AG09309 (cell line): ENCODE data around the gene BHLHE23.

Experiments
- DNase-seq: peaks from one replicate; pipeline ENCODE4 v3.0.0-alpha.2; 2010; ENCODE audit warnings: low read depth
- H3K4me3 ChIP-seq: 2 replicates; pipeline ENCODE4 v1.5.1; 2011; ENCODE audit warnings: mild to moderate bottlenecking, low read depth, low read length, moderate library complexity; ENCODE audit not compliant: control insufficient read depth
- CTCF ChIP-seq: IDR thresholded peaks from 2 replicates; pipeline ENCODE4 v1.5.1; 2011; ENCODE audit warnings: mild to moderate bottlenecking, low read depth, low read length, inconsistent platforms; ENCODE audit not compliant: insufficient read depth, control insufficient read depth; ENCODE audit errors: missing control alignments

Gene BHLHE23

GRCh38 chr20:62994869-62995281, 11.9 kb downstream of the BHLHE23 start:
- H3K4me3 ChIP-seq: no peak overlapping the region
- no peak for TF ChIP-seq CTCF

GRCh38 chr20:62993856-62994494, 12.8 kb downstream of the BHLHE23 start:
- no peak overlapping the region for H3K4me3 ChIP-seq
- no peak for DNase-seq
- no peak for TF ChIP-seq CTCF

More at GRCh38 chr20:62994869-62995281, 11.9 kb downstream of the BHLHE23 start:
- no peak for DNase-seq

- TF ChIP-seq CTCF: no peak
- DNase-seq: no peak
- no peak overlapping the region for H3K4me3 ChIP-seq
Observed at GRCh38 chr20:62991863-62992262, 14.9 kb downstream of the BHLHE23 start.

GRCh38 chr20:62991196-62991807, 15.5 kb downstream of the BHLHE23 start:
- DNase-seq: no peak
- H3K4me3 ChIP-seq: no peak overlapping the region
- no peak for TF ChIP-seq CTCF

- no peak overlapping the region for H3K4me3 ChIP-seq
- TF ChIP-seq CTCF: no peak
- DNase-seq: no peak
Observed at GRCh38 chr20:62990306-62990825, 16.4 kb downstream of the BHLHE23 start.

- TF ChIP-seq CTCF: no peak
- peak overlapping the region; percentile 2 for H3K4me3 ChIP-seq
- no peak for DNase-seq
Observed at GRCh38 chr20:62989201-62989601, 17.6 kb downstream of the BHLHE23 start.
